ENCODE results near the gene LIPC. TPM values are rescaled to one million over a fixed set of nuclear protein-coding genes. Genes with fewer than 3 reads are reported as not detected.

The LIPC gene
- total and polyA plus RNA-seq, 9 of the 15 experiments (the other 6 are each of a cell fraction or from before 2014, with no cell fraction given): 0.07 to 0.41 (median 0.11) TPM; not detected in 2

- TF ChIP-seq ZNF217 (CRISPR knock-in tag; IDR thresholded peaks at IDR 0.05) (no peak), TRIM25 (IDR thresholded peaks at IDR 0.05; ENCODE audit: borderline replicate concordance) (no peak), PML (IDR thresholded peaks at IDR 0.05; ENCODE audit: low read length) (no peak), NR2C2 (CRISPR knock-in tag; IDR thresholded peaks at IDR 0.05) (no peak), NR2C2 (tag; IDR thresholded peaks at IDR 0.05) (no peak), ATF4 (CRISPR knock-in tag; IDR thresholded peaks at IDR 0.05) (no peak), ESRRA (IDR thresholded peaks at IDR 0.05; ENCODE audit: borderline replicate concordance, low read depth) (peak; percentile 82), ZSCAN29 (IDR thresholded peaks at IDR 0.05) (no peak), ZNF444 (CRISPR knock-in tag; IDR thresholded peaks at IDR 0.05) (no peak), HMGN3 (IDR thresholded peaks at IDR 0.05; ENCODE audit: borderline replicate concordance, extremely low read depth, insufficient read length, low read depth, low read length) (no peak), PCBP2 (IDR thresholded peaks at IDR 0.05; ENCODE audit: low read depth, low read length, poor library complexity, severe bottlenecking) (no peak), CREM (IDR thresholded peaks at IDR 0.05; ENCODE audit: low read depth) (no peak), ATF7 (IDR thresholded peaks at IDR 0.05) (no peak), ERF (CRISPR knock-in tag; IDR thresholded peaks at IDR 0.05) (no peak), E2F4 (CRISPR knock-in tag; IDR thresholded peaks at IDR 0.05; ENCODE audit: low read depth) (no peak), SMARCA5 (IDR thresholded peaks at IDR 0.05) (peak; percentile 83), RAD21 (CRISPR knock-in tag; conservative IDR thresholded peaks at IDR 0.05 in 1 of 2, IDR thresholded peaks at IDR 0.05 in 1 of 2) (no peak), ETV5 (CRISPR knock-in tag; IDR thresholded peaks at IDR 0.05; ENCODE audit: low read depth) (no peak), ZNF449 (CRISPR knock-in tag; IDR thresholded peaks at IDR 0.05) (no peak), ZNF76 (CRISPR knock-in tag; IDR thresholded peaks at IDR 0.05; ENCODE audit: borderline replicate concordance) (no peak), SETDB1 (IDR thresholded peaks at IDR 0.05; ENCODE audit: low read length) (no peak), CC2D1A (IDR thresholded peaks at IDR 0.05) (no peak), TAF9B (IDR thresholded peaks at IDR 0.05; ENCODE audit: partially characterized antibody) (no peak), U2AF1 (optimal IDR thresholded peaks at IDR 0.05; ENCODE audit: low read depth, low read length) (no peak), VEZF1 (CRISPR knock-in tag; IDR thresholded peaks at IDR 0.05) (no peak)
Measured at GRCh38 chr15:58424722-58425121, 7.1 kb upstream of the LIPC start (continued).
